GM18520 (cell line): Measurements from ENCODE around the gene TOGARAM2.

Source experiments
- ATAC-seq: cut with Tn5 transposase; IDR thresholded peaks from one replicate; pipeline ENCODE4 v1.9.1; 2021; ENCODE audit not compliant: unreplicated experiment

Gene TOGARAM2

DNA sequence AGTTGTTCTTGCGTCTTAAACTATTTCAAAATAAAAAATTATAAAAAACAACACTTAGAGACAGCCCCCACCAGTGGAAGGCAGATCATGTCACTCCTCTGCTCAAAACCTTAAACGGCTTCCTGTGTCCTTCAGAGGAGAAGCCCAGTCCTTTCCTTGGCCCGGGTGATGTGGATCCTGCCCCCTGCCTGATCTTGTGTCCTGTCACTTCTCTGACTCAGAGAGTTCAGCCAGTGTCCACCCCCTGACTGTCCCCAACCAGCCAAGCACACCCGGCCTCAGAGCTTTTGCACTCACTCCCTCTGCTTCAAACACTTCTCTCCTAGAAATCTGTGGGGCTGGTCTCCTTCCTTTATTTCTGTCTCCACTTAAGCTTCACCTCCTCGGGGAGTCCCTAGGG is 35.4 kb downstream of the TOGARAM2 start:
- ATAC-seq, result no peak

- no peak for ATAC-seq
Observed at GRCh38 chr2:29017716-29018435, 36.8 kb downstream of the TOGARAM2 start.

GRCh38 chr2:29021886-29022285 is 40.8 kb downstream of the TOGARAM2 start:
- no peak for ATAC-seq

DNA sequence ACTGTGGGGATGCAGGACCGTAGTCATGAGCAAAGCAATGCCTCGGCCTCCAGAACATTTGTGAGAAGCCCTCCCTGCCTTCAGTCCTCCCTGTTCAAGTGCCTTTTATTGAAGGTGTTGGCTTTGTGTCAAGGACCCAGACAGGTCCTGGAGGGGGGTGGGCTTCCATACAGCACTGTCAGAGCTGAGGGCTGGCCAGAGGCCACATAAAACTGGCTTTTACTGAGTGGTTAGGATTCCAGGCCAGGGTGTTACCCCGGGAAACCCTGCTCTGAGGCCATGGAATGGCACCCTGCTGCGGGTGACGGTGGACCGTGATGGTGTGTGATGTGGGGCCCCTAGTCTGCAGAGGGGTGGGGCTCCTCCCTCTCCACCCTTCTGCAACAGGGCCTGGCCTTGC is 41.6 kb downstream of the TOGARAM2 start:
- ATAC-seq, result no peak

DNA sequence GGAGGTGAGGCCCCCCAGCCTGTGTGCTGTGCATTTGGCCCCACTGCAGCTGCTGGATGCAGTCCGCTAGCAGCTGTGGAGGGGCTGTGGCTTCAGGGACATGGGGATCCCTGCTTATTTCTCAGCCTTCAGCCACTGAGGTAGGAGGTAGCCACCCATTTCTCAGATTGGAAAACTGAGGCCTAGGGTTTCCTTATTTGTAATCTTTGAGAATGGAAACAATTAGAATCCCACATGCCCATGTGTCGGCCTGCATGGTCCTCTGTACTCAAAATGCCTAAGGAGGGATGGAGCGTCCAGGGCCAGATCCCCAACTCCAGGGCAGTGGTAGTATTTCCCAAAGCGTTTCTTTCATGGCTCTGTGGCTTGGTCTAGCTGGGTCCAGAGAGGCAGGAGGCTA is 42.1 kb downstream of the TOGARAM2 start:
- no peak for ATAC-seq

DNA sequence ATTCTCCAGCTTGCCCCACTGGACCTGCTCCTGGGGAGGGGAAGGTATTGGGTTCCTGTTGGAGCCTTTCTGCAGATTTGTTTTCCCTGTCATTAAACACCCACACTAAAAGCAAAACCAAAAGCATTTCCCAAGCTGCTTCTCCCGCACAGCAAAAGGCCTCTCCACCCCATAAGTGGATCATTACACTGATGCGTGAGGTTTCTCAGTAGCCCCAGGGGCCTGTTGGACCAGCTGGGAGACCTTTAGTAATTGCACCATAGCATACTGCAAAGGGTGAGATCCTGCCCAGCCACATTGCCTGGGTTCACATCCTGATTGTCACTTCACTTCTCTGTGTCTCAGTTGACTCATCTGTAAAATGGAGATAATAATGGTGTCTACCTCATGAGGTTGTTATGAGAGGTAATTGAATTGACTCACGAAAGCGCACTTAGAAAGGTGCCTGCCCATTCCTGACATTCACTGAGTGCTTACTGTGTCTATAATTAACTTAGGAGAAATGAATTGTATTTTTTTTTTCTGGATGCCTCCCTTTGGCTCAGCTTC is 43.9 kb downstream of the TOGARAM2 start:
- ATAC-seq, result no peak

DNA sequence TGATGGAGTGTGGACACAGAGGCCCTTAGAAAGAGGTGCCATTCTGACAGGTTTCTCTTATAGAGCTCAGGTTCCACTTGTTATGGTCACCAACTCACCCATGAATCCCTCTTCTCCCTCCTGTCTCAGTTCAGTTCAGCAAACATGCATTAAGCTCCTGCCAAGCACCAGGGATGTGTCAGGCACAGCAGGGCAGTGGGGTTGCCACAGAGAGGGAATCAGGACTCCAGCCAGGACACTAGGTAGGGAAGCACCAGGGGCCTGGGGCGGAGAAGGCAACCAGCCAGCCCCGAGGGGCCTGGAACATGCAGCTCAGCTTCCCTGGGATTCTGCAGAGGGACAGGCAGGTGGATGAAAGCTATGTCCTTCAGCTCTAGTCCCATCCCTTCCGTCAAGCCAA is 44.6 kb downstream of the TOGARAM2 start:
- ATAC-seq, result no peak

- ATAC-seq, result no peak
Observed at GRCh38 chr2:29031046-29031445, 49.9 kb downstream of the TOGARAM2 start.

- no peak for ATAC-seq
Observed at GRCh38 chr2:29032189-29032588, 51.1 kb downstream of the TOGARAM2 start.

DNA sequence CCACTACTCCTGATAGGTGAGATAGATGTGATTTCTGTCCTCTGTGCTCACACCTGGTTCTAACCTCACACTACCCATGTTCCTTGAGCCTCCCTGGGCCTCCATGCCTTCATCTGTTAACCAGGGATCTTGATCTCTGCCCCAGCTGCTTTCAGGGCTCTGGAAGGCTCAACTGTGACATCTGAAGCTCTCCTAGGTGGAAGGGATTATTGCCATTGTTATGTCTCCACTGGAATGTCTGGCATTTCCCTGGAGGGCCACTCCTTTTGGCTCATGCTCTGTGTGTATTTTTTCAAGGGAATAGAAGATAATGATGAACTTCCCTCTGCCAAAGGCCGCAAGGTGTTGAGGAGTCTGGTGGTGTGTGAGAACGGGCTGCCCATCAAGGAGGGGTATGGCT is 52.1 kb downstream of the TOGARAM2 start:
- no peak for ATAC-seq

- ATAC-seq, result no peak
Observed at GRCh38 chr2:29033656-29034055, 52.6 kb downstream of the TOGARAM2 start.

DNA sequence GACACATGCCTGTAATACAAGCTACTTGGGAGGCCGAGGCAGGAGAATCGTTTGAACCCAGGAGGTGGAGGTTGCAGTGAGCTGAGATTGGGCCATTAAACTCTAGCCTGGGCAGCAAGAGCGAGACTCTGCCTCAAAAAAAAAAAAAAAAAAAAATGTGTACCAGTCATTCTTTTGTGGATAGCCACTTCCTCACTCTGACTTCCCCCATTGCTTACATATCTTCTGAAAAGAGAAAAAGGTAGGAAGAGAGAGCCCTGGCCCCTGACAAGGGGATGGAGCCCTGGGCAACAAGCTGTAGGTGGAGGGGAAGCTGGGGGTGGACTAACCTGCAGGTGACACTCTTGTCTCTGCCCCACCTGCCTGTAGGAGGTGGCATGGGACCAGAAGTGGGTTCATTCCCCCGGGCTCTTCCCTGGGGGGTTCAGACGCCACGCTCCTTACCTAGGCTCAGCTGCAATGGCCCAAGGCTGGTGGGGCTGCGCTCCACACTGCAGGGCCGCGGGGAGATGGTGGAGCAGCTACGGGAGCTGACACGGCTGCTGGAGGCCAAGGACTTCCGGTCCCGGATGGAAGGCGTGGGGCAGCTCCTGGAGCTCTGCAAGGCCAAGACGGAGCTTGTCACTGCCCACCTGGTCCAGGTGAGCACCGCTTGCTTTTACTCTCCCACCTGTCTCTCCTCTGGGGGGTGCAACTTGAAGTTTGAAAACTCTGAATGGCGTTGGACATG is 54.1 kb downstream of the TOGARAM2 start:
- no peak for ATAC-seq

- ATAC-seq, result peak; percentile 61
Observed at GRCh38 chr2:29039718-29040480, 58.8 kb downstream of the TOGARAM2 start.

DNA sequence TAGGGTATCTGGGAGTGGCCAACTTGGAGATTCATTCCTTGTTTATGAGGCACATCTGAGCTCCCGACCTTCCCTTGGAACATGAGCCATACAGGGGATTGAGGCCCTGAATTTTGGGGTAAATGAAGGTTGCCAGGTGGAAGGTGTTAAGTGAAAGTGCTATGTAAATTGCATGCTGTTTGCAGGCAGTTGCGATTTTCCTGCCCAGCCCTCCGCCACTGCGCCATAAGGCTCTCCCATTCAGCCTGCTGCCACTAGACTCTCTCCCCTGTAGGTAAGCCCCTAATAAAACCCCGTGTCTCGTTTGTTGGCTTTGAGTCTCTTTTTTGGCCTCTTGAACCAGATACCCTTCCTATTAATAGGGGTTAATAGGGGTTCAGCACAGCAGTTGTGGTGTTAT is 59.5 kb downstream of the TOGARAM2 start:
- peak; percentile 16 for ATAC-seq

- ATAC-seq, result no peak
Observed at GRCh38 chr2:29041161-29041660, 60.1 kb downstream of the TOGARAM2 start.

- no peak for ATAC-seq
Observed at GRCh38 chr2:29042561-29043075, 61.5 kb downstream of the TOGARAM2 start.

DNA sequence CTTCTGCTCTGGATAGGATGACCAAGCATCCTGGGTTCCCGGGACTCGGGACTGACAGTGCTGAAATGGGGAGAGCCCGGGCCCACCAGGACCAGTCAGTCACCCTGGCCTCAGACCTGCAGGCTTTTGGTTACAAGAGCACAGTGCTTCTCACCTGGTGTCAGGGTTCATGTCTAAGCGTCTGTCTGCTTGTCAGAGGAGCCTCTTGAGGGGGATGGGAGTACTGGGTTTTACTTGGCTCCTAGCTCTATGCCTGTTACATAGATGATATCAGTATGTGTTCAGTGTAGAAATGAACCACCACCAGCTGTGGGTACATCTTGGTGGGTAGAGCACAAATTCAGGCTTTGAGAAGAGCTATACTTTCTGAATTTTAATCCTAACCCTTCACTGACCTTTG is 63.4 kb downstream of the TOGARAM2 start:
- ATAC-seq, result no peak

- no peak for ATAC-seq
Observed at GRCh38 chr2:29046321-29046720, 65.2 kb downstream of the TOGARAM2 start.

DNA sequence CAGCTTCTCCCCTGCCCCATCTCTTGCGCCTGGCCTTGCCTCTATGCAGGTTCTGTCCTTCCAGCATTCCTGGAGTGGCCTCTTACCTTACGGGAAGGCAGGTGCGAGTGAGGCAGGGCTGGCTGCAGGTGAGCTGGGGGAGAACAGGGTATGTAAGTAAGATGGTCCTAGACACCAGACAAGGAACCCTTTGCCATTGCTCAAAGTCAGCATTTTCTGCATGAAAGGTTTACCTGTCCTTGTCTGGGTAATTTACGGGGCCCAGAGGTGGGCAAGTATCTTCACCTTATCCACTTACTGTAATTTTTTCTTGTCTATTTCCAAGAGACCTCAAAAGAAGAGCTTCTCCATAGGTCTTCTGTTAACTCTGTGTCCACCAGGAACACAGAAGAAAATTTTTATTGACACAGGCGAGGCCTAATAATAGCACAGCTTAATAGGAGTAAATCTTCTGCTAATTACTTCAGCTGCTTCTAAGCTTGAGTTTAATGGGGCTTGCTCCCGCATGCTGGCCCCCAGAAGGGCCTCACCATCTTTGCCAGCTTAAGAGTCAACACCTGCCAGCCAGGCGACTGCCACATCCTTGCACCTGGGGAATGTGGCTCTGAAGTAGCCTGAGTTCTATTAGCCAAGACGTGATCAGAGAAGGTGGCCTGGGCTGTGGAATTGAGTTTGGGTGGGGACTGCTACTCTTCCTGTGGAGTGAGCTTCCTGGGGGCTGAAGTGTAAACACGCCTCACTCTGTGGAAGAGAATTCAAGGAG is 66.2 kb downstream of the TOGARAM2 start:
- ATAC-seq, result no peak

GRCh38 chr2:29050591-29050990 is 69.5 kb downstream of the TOGARAM2 start:
- ATAC-seq, result no peak
